ENCODE measurements around the gene TTC7B. TPM values are rescaled to one million over a fixed set of nuclear protein-coding genes. Genes with fewer than 3 reads are reported as not detected.

The TTC7B gene
- total and polyA plus RNA-seq, 10 of the 15 experiments (the other 5 are each of a cell fraction or from before 2014, with no cell fraction given), result under 0.01 to 1.1 (median 0.26) TPM; not detected in 2

DNA sequence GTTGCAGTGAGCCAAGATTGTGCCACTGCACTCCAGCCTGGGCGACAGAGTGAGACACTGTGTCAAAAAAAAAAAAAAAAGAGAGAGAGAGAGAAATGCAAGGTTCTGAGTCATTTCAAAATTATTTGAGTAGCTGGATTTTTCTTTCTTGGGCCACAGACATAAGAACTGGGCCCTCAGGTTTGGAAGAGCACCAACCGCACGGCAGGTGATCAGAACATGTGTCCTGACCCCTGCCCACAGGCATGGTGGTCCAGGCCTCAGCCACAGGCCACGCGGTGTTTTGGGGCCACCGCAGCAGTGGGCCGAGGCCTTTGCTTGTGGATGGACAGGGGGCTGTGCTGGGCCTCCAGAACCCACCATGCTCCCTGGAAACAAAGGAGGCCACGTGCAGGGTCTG lies 292.7 kb downstream of the TTC7B start (continued):
- TF ChIP-seq, protein P1, sequence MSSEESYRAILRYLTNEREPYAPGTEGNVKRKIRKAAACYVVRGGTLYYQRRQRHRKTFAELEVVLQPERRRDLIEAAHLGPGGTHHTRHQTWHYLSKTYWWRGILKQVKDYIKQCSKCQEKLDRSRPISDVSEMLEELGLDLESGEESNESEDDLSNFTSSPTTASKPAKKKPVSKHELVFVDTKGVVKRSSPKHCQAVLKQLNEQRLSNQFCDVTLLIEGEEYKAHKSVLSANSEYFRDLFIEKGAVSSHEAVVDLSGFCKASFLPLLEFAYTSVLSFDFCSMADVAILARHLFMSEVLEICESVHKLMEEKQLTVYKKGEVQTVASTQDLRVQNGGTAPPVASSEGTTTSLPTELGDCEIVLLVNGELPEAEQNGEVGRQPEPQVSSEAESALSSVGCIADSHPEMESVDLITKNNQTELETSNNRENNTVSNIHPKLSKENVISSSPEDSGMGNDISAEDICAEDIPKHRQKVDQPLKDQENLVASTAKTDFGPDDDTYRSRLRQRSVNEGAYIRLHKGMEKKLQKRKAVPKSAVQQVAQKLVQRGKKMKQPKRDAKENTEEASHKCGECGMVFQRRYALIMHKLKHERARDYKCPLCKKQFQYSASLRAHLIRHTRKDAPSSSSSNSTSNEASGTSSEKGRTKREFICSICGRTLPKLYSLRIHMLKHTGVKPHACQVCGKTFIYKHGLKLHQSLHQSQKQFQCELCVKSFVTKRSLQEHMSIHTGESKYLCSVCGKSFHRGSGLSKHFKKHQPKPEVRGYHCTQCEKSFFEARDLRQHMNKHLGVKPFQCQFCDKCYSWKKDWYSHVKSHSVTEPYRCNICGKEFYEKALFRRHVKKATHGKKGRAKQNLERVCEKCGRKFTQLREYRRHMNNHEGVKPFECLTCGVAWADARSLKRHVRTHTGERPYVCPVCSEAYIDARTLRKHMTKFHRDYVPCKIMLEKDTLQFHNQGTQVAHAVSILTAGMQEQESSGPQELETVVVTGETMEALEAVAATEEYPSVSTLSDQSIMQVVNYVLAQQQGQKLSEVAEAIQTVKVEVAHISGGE (CRISPR knock-in tag; IDR thresholded peaks at IDR 0.05), result no peak
- no peak for TF ChIP-seq CHD4 (IDR thresholded peaks at IDR 0.05)
- TF ChIP-seq, protein P2, sequence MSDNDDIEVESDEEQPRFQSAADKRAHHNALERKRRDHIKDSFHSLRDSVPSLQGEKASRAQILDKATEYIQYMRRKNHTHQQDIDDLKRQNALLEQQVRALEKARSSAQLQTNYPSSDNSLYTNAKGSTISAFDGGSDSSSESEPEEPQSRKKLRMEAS (IDR thresholded peaks at IDR 0.05; ENCODE audit: low read depth, low read length), result no peak
- no peak for TF ChIP-seq JUND (IDR thresholded peaks at IDR 0.05; ENCODE audit: low read depth, low read length)
- no peak for TF ChIP-seq ZNF217 (IDR thresholded peaks at IDR 0.05)
- TF ChIP-seq HDAC2 (IDR thresholded peaks at IDR 0.05), result no peak

DNA sequence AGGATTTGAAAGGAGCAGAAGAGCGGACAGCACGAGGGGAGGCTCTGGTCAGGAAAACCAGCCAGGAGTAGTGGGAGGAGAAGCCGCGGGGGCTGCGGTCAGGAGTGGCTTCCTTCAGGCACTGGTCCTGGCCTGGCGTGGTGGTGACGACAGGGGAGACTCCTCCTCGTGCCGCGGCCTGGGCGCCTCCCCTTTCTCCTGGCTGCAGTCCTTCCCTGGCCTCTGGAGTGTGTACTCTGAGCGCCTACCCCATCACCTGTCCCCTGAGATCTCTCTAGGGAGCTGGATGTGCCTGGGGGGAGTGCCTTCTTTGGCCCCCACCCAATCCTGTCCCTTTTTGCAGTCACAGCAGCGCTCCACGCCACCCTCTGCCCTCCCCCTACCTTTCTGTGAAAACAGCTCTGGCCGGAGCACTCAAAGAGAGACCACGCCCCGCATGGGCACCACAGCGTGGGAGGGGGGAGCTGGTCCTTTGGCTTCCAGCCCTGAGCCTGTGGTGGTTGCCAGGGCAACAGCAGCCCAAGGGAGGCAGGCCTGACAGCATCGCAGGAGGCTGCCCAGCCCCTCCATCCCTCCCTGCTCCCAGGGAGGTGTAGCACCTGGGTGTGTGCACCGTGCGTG lies 293.5 kb downstream of the TTC7B start:
- intact Hi-C loops (cut with micrococcal nuclease; ENCODE audit: unreplicated experiment) (no loop called here), in situ Hi-C loops (cut with MboI) (no loop called here)
- DNase-seq (ENCODE audit: low read depth, low spot score) (no peak), FAIRE-seq (no peak), ATAC-seq (no peak)
- H3K9me3 ChIP-seq (replicated peaks; ENCODE audit: control insufficient read depth, insufficient read depth, low read length), result peaks cover 2% of the 10 kb centered on the region; the same call in 1 of the 3 replicates
- no peak overlapping the region for H3K4me3 ChIP-seq
- no peaks in the 10 kb centered on the region for H3K79me2 ChIP-seq (ENCODE audit: control insufficient read depth, insufficient read depth, low read length)
- H3K9ac ChIP-seq (ENCODE audit: control insufficient read depth, insufficient read depth, low read length), result no peak overlapping the region
- H3K27ac ChIP-seq (ENCODE audit: control insufficient read depth, insufficient read depth), result no peak overlapping the region
- H2AFZ ChIP-seq (ENCODE audit: control insufficient read depth, low read depth, low read length), result no peak overlapping the region
- no peaks in the 10 kb centered on the region for H3K4me1 ChIP-seq (ENCODE audit: control insufficient read depth, insufficient read depth, low read length)
- ChIA-PET POLR2A (no interaction called here), SMC1A (ENCODE audit: uncharacterized antibody, unreplicated experiment) (no interaction called here), CTCF (no interaction called here), RAD21 (ENCODE audit: unreplicated experiment) (no interaction called here)
- no peaks in the 10 kb centered on the region for H3K27me3 ChIP-seq (replicated peaks in 1 of 2; ENCODE audit: control insufficient read depth in 2 of 2, insufficient read depth in 2 of 2, low read length in 1 of 2)
- 37% methylated on average over 19 of the region's 21 CpGs for WGBS (ENCODE audit: insufficient coverage, insufficient replicate concordance, low lambda C conversion rate, missing lambda C conversion rate)
- no peak overlapping the region for H3K4me2 ChIP-seq (ENCODE audit: control insufficient read depth, insufficient read depth)
- no peaks in the 10 kb centered on the region for H3K36me3 ChIP-seq (ENCODE audit: control insufficient read depth in 2 of 2, insufficient read depth in 2 of 2, low read length in 1 of 2)
- TF ChIP-seq EP300 (IDR thresholded peaks at IDR 0.05; ENCODE audit: borderline replicate concordance in 1 of 2, control insufficient read depth in 1 of 2, low read depth in 2 of 2, low read length in 2 of 2), result no peak
- TF ChIP-seq, protein P3, sequence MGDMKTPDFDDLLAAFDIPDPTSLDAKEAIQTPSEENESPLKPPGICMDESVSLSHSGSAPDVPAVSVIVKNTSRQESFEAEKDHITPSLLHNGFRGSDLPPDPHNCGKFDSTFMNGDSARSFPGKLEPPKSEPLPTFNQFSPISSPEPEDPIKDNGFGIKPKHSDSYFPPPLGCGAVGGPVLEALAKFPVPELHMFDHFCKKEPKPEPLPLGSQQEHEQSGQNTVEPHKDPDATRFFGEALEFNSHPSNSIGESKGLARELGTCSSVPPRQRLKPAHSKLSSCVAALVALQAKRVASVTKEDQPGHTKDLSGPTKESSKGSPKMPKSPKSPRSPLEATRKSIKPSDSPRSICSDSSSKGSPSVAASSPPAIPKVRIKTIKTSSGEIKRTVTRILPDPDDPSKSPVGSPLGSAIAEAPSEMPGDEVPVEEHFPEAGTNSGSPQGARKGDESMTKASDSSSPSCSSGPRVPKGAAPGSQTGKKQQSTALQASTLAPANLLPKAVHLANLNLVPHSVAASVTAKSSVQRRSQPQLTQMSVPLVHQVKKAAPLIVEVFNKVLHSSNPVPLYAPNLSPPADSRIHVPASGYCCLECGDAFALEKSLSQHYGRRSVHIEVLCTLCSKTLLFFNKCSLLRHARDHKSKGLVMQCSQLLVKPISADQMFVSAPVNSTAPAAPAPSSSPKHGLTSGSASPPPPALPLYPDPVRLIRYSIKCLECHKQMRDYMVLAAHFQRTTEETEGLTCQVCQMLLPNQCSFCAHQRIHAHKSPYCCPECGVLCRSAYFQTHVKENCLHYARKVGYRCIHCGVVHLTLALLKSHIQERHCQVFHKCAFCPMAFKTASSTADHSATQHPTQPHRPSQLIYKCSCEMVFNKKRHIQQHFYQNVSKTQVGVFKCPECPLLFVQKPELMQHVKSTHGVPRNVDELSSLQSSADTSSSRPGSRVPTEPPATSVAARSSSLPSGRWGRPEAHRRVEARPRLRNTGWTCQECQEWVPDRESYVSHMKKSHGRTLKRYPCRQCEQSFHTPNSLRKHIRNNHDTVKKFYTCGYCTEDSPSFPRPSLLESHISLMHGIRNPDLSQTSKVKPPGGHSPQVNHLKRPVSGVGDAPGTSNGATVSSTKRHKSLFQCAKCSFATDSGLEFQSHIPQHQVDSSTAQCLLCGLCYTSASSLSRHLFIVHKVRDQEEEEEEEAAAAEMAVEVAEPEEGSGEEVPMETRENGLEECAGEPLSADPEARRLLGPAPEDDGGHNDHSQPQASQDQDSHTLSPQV (IDR thresholded peaks at IDR 0.05), result no peak
- TF ChIP-seq NRF1 (conservative IDR thresholded peaks at IDR 0.05; ENCODE audit: low read depth, low read length), result no peak
- no peak for TF ChIP-seq STAT1 (conservative IDR thresholded peaks at IDR 0.05)
- no peak for TF ChIP-seq HDAC2 (IDR thresholded peaks at IDR 0.05)
- BruUV-seq (replicated peaks), result no TSS peak
- H4K20me1 ChIP-seq (ENCODE audit: control insufficient read depth, insufficient read depth), result no peaks in the 10 kb centered on the region
